HUES6 (cell line): ENCODE results near the gene RAB40AL.

Experiments used
- H3K27ac ChIP-seq: 2 replicates; pipeline ENCODE4 v1.7.0; 2013; ENCODE audit warnings: low read depth, mild to moderate bottlenecking, low read length, inconsistent platforms
- H3K27me3 ChIP-seq: 2 replicates; pipeline ENCODE4 v1.6.1; 2013; ENCODE audit warnings: low read length; ENCODE audit not compliant: control insufficient read depth, insufficient read depth
- H3K36me3 ChIP-seq: 2 replicates; pipeline ENCODE4 v1.6.1; 2013; ENCODE audit warnings: low read length; ENCODE audit not compliant: control insufficient read depth, insufficient read depth
- H3K4me1 ChIP-seq: 2 replicates; pipeline ENCODE4 v1.6.1; 2013; ENCODE audit warnings: low read length; ENCODE audit not compliant: control insufficient read depth, insufficient read depth
- H3K4me3 ChIP-seq: 2 replicates; pipeline ENCODE4 v1.5.1; 2013; ENCODE audit warnings: low read depth, low read length
- H3K9ac ChIP-seq: one replicate; pipeline ENCODE4 v1.6.1; 2013; ENCODE audit warnings: mild to moderate bottlenecking, low read length
- H3K9me3 ChIP-seq: 2 replicates; pipeline ENCODE4 v1.6.1; 2013; ENCODE audit warnings: low read depth, low read length; ENCODE audit not compliant: control insufficient read depth, insufficient read depth

Gene RAB40AL

DNA sequence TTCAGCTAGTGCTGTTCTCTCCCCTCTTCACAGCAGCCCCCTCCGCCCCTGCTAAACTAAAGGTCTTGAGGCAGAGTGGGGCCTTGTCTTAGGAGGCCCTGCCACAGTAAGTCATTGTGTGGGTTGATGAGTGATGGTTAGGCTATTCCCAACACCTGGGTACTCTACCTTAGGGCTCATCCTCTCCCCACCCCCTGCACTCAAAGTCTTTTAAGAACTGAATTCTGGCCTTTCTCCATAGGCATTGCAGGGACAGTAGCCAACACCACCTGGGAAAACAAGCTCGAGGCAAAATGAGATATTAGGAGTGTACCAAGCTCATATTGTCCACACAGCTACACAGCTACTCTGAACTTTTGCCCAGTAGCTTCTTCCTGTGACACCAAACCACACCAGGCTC, 42.5 kb downstream of the RAB40AL start:
- Histone ChIP-seq H3K4me1 (no peaks in the 10 kb centered on the region; the same call in 1 of the 2 replicates), H3K9me3 (no peaks in the 10 kb centered on the region), H3K9ac (no peak overlapping the region), H3K36me3 (no peaks in the 10 kb centered on the region), H3K4me3 (no peak overlapping the region), H3K27me3 (peaks cover 10% of the 10 kb centered on the region; the same call in 1 of the 2 replicates), H3K27ac (no peak overlapping the region)

DNA sequence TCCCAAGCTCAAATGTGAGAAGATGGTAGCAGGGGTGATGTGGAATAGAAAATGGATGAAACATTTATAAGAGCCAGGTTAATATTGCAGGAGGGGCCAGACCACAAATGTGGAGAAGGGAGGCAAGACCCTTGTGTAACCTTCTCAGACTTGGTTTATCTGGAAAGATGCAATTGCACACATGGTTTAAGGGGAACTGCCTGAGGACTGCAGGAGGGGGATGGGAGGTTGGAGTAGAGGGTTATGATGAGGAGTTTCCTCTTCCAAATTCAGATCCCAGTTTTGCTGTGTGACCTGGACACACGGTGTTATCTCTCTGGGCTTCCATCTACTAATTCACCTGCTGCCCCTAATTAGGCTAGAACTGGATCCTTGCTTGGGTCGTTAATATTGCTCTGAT, 46.1 kb downstream of the RAB40AL start:
- no peak overlapping the region for H3K9ac ChIP-seq
- H3K27me3 ChIP-seq, result peaks cover 6% of the 10 kb centered on the region; the same call in 1 of the 2 replicates
- H3K9me3 ChIP-seq, result no peaks in the 10 kb centered on the region
- no peaks in the 10 kb centered on the region; the same call in 1 of the 2 replicates for H3K4me1 ChIP-seq
- no peak overlapping the region for H3K4me3 ChIP-seq
- no peaks in the 10 kb centered on the region for H3K36me3 ChIP-seq
- H3K27ac ChIP-seq, result no peak overlapping the region

DNA sequence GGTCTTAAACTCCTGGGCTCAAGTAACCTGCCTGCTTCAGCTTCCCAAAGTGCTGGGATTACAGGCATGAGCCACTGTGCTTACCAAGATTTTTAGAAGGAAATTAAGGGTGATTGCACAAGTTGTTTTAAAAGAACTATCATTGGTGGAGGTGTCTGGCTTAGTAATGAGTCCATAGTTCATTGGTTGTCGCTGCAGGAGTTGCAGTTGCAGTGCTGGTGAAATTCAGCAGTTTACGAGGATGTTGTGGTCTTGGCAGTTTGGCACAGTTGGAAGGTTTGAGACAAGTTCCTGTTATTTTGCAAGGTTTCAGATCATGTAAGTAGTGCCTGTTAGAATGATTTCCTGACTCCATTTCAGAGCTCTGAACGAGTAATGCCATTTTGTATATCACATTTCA, 48.1 kb downstream of the RAB40AL start:
- H3K27me3 ChIP-seq, result peaks cover 6% of the 10 kb centered on the region; the same call in 1 of the 2 replicates
- no peak overlapping the region for H3K9ac ChIP-seq
- H3K27ac ChIP-seq, result no peak overlapping the region
- H3K9me3 ChIP-seq, result no peaks in the 10 kb centered on the region
- no peak overlapping the region for H3K4me3 ChIP-seq
- no peaks in the 10 kb centered on the region for H3K36me3 ChIP-seq
- no peaks in the 10 kb centered on the region; the same call in 1 of the 2 replicates for H3K4me1 ChIP-seq
